Subcutaneous abdominal adipose tissue (tissue), 5 donors: ENCODE data around the gene POLR3GL.

Source experiments
- H3K27ac ChIP-seq: one replicate; pipeline ENCODE4 v1.7.0; 2013; ENCODE audit warnings: low read depth, mild to moderate bottlenecking, inconsistent platforms, low read length, moderate library complexity
- H3K27me3 ChIP-seq, 5 donors: one replicate each; pipeline ENCODE4 v1.7.0; 2013; ENCODE audit warnings: low read length in 5 of 5, inconsistent platforms in 1 of 5; ENCODE audit not compliant: control insufficient read depth in 5 of 5, insufficient read depth in 4 of 5
- H3K36me3 ChIP-seq, 5 donors: one replicate each; pipeline ENCODE4 v1.7.0; 2013; ENCODE audit warnings: low read length in 5 of 5; ENCODE audit not compliant: control insufficient read depth in 5 of 5, insufficient read depth in 5 of 5
- H3K4me1 ChIP-seq, 5 donors: one replicate each; pipeline ENCODE4 v1.7.0; 2013; ENCODE audit warnings: low read length in 5 of 5, mild to moderate bottlenecking in 3 of 5, moderate library complexity in 1 of 5; ENCODE audit not compliant: control insufficient read depth in 5 of 5, insufficient read depth in 5 of 5
- H3K4me3 ChIP-seq, 5 donors: one replicate each; pipeline ENCODE4 v1.7.0; 2013; ENCODE audit warnings: low read length in 5 of 5, low read depth in 1 of 5
- H3K9ac ChIP-seq, 5 donors: one replicate each; pipeline ENCODE4 v1.7.0; 2013; ENCODE audit warnings: low read length in 5 of 5, mild to moderate bottlenecking in 4 of 5, moderate library complexity in 3 of 5
- H3K9me3 ChIP-seq, 5 donors: one replicate each; pipeline ENCODE4 v1.7.0; 2013; ENCODE audit warnings: low read length in 5 of 5; ENCODE audit not compliant: control insufficient read depth in 5 of 5
- donor health status: healthy.
- donor health status: healthy.
- donor health status: healthy.
- donor health status: healthy.
- donor health status: healthy.

The POLR3GL gene

DNA sequence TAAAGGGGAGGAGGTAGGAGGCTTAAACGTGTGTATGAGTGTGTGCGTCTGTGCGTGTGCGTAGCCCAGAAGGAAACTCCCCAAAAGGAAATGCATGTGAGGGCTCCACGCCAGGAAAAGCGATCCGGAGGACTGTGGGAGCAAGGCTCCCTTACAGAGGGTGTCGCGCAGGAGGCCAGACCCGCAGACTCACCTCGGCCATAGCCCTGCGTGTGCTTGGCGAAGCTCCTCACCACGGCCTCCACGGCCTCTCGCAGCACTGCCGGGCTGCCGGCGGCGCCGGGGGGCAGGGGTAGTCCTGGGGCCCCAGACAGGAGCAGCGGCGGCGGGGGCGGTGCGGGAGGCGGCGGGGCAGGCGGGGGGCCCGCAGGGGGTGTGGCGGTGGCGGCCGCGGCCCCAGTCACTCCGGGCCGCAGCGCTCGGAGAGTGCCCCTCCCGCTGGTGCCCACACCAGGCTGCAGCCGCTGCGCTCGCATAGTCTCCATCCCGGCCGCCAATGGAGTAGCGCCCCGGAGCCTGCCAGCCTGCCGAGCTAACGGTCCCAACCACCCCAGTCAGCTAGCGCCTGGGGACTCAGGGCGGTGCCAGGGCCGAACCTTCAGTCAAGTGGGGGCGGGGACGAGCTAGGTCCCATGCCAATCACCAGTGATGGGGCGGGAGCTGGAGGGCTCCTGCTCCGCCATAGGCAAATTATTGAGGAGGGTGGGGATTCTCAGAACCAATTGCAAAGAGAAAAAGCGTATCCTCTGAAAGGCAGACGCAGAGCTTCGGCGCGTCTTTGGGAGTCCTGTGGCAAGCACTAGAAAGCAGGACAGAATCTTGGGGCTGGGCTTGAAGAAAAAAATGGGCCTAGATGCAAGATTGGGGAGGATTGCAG, 6.8 kb upstream of the POLR3GL start, which contains the start of gene LIX1L:
Gene LIX1L, minus strand, starts transcription at position 575 of the 877 bp plus-strand sequence. Its CDS starts 90 bp downstream, at position 485.
- Histone ChIP-seq H3K27ac (peak within 1 kb of the TSS; percentile 91), H3K36me3 (no peaks in the 10 kb centered on the region), H3K4me1 (peaks cover 17 to 76% (median 68%) of the 10 kb centered on the region in 5 donors), H3K27me3 (no peaks in the 10 kb centered on the region), H3K9ac (peak within 1 kb of the TSS; percentile 51 to 84 (median 71)), H3K9me3 (no peaks in the 10 kb centered on the region), H3K4me3 (peak within 1 kb of the TSS; percentile 71 to 80 (median 78))

DNA sequence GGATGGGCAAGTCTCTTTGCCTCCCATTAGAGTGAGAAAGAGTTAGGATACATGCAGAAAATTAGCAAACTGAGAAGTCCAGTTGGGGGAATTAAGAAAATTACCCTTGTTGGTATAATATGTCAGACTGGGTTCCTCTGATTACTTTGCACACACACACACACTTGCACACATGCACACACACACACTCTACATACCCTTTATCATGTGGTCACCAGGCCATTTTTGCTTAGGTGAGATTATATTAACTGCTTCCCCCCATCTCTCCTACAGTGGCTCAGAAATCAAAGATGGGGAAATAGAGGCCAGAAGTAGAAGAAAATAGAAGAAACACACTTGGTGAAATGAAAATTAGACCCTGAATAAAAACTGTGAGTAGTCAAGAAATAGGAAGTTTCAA, 5.8 kb upstream of the POLR3GL start:
- Histone ChIP-seq H3K36me3 (no peaks in the 10 kb centered on the region), H3K27me3 (no peaks in the 10 kb centered on the region), H3K9ac (no peak overlapping the region), H3K9me3 (no peaks in the 10 kb centered on the region), H3K4me1 (peaks cover 22 to 85% (median 79%) of the 10 kb centered on the region in 5 donors), H3K27ac (peak overlapping the region; percentile 91), H3K4me3 (no peak overlapping the region)

DNA sequence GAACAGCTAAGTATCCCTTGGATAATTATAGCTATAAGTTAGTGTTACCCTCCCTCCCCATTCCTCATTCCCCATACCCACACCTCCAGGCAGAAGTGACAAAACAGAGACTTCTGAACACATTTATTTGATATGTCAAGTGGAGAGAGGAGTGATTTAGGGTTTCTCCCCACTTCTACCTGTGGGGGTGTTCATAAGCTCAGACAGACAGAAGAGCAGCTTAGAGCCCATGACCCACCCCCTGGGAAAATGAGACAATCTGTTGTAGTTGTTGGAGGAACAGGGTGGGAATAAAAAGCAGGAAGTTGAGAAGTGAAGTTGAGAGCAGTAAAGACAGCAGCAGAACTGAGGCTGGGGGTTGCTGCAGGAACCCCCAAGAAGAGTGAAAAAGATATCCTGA, 5.2 kb upstream of the POLR3GL start:
- no peaks in the 10 kb centered on the region for H3K9me3 ChIP-seq
- no peaks in the 10 kb centered on the region for H3K36me3 ChIP-seq
- H3K27ac ChIP-seq, result no peak overlapping the region
- peak overlapping the region in 1 of 5 donors; percentile 5 for H3K4me3 ChIP-seq
- H3K4me1 ChIP-seq, result peaks cover 22 to 86% (median 82%) of the 10 kb centered on the region in 5 donors
- no peaks in the 10 kb centered on the region for H3K27me3 ChIP-seq
- H3K9ac ChIP-seq, result no peak overlapping the region

DNA sequence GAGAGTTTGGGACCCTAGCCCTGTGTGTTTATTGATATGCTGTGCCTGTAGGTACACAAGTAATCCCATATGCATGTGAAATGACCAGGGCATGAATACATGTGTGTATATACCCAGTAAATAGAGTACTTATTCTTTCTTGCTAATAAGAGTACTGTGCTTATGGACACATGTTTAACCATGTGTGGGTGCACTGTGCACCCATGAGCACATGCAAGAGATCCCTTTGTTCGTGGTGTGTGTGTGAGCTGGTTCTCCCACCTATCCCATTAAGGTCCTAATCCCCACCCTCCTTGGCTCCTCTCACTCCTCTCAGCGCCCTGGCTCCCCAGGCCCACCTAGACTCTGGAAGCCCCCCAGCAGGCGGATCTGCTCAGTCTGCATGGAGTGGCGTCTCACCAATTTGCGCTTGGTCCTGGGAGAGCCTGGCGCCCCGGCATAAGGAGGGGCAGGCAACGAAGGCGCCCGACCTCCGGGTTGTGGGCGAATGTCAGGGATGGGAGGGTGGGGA, 4.5 kb upstream of the POLR3GL start:
- Histone ChIP-seq H3K9me3 (no peaks in the 10 kb centered on the region), H3K27me3 (no peaks in the 10 kb centered on the region), H3K4me3 (peak overlapping the region; percentile 61 to 85 (median 81)), H3K9ac (peak overlapping the region in 4 of 5 donors; percentile 1 to 90 (median 74)), H3K4me1 (peaks cover 22 to 85% (median 78%) of the 10 kb centered on the region in 5 donors), H3K27ac (no peak overlapping the region), H3K36me3 (no peaks in the 10 kb centered on the region)

DNA sequence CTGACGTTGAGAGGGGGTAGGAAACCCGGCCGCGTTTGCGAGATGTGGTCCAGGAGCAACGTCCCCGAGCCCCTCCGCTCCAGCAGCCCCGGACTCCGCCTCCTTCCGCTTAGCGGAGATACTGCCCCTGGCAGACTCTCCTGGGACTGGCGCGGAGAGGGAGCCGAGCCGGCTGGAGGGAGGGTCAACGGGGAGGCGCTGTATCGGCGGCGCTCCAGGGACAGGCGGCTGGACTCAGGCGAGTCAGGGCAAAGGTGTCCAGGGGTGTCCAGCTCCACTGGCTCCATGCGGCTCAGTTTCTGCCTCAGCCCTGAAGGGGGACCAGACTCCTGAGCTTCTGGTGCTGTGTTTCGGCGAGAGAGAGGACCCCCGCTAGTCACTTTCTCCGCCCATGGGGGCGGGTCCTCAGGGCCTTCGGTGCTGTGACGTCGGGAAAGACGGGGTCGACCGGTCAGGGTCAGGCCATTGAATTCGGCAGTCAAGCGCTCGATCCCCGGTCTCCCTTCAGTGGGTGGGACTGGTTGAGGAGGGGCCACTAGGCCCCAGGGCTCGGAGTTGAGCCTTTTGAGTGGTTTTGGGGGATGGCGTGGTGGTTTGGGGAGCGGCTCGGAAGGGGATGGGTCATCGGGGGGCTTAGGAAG, 3.9 kb upstream of the POLR3GL start:
- Histone ChIP-seq H3K4me3 (peak overlapping the region; percentile 80 to 85 (median 81)), H3K27ac (peak overlapping the region; percentile 60), H3K9me3 (no peaks in the 10 kb centered on the region), H3K9ac (peak overlapping the region; percentile 19 to 90 (median 78)), H3K27me3 (no peaks in the 10 kb centered on the region), H3K4me1 (peaks cover 18 to 84% (median 78%) of the 10 kb centered on the region in 5 donors), H3K36me3 (no peaks in the 10 kb centered on the region)

DNA sequence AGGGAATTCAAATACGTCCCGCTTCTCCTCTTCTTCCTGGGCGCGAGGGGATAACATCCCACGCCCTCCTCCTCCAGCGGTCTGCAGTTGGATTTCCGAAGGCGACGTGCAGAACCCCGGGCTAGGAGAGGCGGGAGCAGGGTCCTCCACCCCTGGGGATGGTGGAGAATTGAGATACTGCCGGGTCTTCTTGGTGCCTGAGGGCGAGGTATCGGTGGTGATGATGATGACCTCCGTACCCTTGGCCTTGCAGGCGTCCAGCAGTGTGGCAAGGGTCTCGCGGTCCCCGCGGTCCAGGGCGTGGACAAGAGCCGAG, 3.4 kb upstream of the POLR3GL start:
- Histone ChIP-seq H3K27me3 (no peaks in the 10 kb centered on the region), H3K9me3 (no peaks in the 10 kb centered on the region), H3K4me1 (peaks cover 16 to 79% (median 75%) of the 10 kb centered on the region in 5 donors), H3K36me3 (no peaks in the 10 kb centered on the region), H3K27ac (peak overlapping the region; percentile 60), H3K4me3 (peak overlapping the region; percentile 80 to 85 (median 81)), H3K9ac (peak overlapping the region; percentile 19 to 90 (median 78))

DNA sequence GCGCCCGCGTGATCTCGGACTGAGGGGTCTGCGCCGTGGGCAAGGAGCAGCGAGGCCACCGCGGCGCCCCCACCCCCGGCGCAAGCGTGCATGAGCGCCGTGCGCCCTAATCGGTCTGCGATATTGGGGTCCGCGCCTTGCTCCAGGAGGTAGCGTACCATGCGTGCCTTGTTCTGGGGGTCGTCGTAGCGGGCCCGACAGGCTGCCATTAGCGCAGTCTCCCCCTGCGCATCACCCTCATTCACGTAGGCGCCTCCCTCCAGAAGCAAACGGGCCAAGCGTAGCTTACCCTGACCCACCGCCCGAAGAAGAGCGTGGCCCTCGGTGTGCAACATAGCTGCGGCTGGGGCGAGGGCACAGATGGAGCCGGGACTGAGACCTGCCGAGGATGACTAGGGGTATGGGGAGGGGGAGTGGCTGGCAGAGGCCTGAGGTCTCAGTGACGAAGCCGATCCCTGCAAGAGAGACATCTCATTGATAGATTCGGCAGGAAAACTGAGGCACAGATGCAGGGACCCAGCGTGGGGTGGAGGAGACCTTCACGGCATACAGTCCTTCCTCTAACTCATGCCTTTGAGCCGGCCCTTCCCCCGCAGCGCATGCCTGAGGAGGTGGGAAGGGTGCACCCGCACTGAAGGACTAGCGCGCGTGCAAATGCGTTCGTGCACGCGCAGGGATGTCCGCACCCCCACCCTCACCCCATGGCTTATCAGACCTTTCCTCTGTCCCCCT, 2.9 kb upstream of the POLR3GL start:
- Histone ChIP-seq H3K36me3 (no peaks in the 10 kb centered on the region), H3K27me3 (no peaks in the 10 kb centered on the region), H3K9me3 (no peaks in the 10 kb centered on the region), H3K27ac (no peak overlapping the region), H3K4me3 (peak overlapping the region; percentile 80 to 87 (median 81)), H3K4me1 (peaks cover 13 to 74% (median 70%) of the 10 kb centered on the region in 5 donors), H3K9ac (peak overlapping the region in 4 of 5 donors; percentile 34 to 90 (median 80))

DNA sequence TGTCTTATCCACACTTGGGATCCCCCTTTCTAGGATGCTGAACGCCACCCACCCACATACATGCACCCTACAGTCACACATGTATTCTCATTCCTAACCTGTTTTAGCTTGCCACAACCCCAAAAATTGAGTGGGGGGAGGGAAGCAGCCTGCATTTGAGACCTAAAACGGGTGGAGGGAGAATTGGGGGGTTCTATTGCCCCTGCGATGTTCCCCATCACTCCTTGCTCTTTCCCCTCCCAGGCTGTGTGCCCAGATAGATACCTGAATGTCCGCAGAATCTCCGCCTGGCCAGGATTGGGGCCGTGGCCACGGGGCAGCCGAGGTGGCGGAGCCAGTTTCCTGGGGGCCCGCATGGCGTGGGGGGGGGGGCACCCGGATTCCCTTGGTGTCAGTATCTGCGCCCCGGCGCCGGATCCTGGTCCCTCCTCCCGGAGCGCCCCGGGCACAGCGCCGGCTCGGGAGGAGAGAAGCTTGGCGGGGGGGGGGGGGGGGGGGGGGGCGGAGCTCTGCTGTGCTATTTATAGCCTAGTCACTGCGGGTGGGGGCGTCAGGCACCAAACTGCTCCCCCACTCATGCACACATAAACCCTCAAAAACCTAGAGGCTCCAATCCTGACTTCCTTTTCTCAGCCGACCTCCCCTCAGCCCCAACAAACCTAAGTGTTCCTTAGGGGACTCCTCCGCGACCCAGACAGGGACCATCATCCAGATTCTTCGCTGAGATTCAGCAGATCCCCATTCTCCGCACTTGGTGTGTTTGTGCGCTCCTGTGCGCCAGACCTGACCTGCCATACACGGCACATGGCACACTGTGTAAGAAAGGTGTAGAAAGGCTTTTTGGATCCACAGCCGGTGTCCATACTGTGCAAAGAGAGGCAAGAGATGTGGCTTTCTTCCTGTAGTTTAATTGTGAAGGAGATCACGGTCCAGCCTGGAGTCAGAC, 2.1 kb upstream of the POLR3GL start:
- peaks cover 11 to 65% (median 63%) of the 10 kb centered on the region in 5 donors for H3K4me1 ChIP-seq
- H3K9me3 ChIP-seq, result peaks cover 0 to 4% (median 1%) of the 10 kb centered on the region in 5 donors
- no peaks in the 10 kb centered on the region for H3K27me3 ChIP-seq
- peak overlapping the region in 4 of 5 donors; percentile 33 to 90 (median 58) for H3K9ac ChIP-seq
- H3K27ac ChIP-seq, result peak overlapping the region; percentile 90
- H3K4me3 ChIP-seq, result peak overlapping the region; percentile 80 to 87 (median 81)
- no peaks in the 10 kb centered on the region for H3K36me3 ChIP-seq
